Stimulated activated CD8-positive, alpha-beta memory T cell treated with anti-CD3 and anti-CD28 coated beads, Interleukin-15, amount 100 ng/mL, for 1 hour (primary cell): ENCODE results near the gene PAX3.
"Not testable (repeated sequence)": the region's sequence is repeated elsewhere in the genome, so short reads cannot be mapped to it uniquely, and the experiment has no call there.

Experiments used
- DNase-seq: peaks from one replicate; pipeline ENCODE4 v3.0.0-alpha.2; 2020; ENCODE audit warnings: low read depth

Gene PAX3

GRCh38 chr2:222214885-222215284 is 83.9 kb downstream of the PAX3 start:
- no peak for DNase-seq

- no peak for DNase-seq
Measured at GRCh38 chr2:222213049-222213448, 85.7 kb downstream of the PAX3 start.

GRCh38 chr2:222212571-222212970 is 86.2 kb downstream of the PAX3 start:
- DNase-seq, result no peak

GRCh38 chr2:222208010-222208690 is 90.6 kb downstream of the PAX3 start:
- no peak for DNase-seq

GRCh38 chr2:222205136-222205535 is 93.7 kb downstream of the PAX3 start:
- DNase-seq, result no peak

- DNase-seq, result no peak
Measured at GRCh38 chr2:222203041-222203440, 95.8 kb downstream of the PAX3 start.

- no peak for DNase-seq
Measured at GRCh38 chr2:222196159-222196558, 102.6 kb downstream of the PAX3 start.

- no peak for DNase-seq
Measured at GRCh38 chr2:222194669-222195068, 104.1 kb downstream of the PAX3 start.

GRCh38 chr2:222193328-222193983 is 105.3 kb downstream of the PAX3 start:
- DNase-seq, result no peak

- DNase-seq, result no peak
Measured at GRCh38 chr2:222180619-222181018, 118.2 kb downstream of the PAX3 start.

GRCh38 chr2:222179592-222179991 is 119.2 kb downstream of the PAX3 start:
- DNase-seq, result no peak

GRCh38 chr2:222178450-222178849 is 120.3 kb downstream of the PAX3 start:
- DNase-seq, result no peak

GRCh38 chr2:222176890-222177289 is 121.9 kb downstream of the PAX3 start:
- no peak for DNase-seq

- DNase-seq, result no peak
Measured at GRCh38 chr2:222174450-222174849, 124.3 kb downstream of the PAX3 start.

GRCh38 chr2:222169346-222169745 is 129.5 kb downstream of the PAX3 start:
- DNase-seq, result no peak

GRCh38 chr2:222167762-222168161 is 131.0 kb downstream of the PAX3 start:
- no peak for DNase-seq

- DNase-seq, result no peak
Measured at GRCh38 chr2:222160944-222161343, 137.9 kb downstream of the PAX3 start.

- no peak for DNase-seq
Measured at GRCh38 chr2:222160125-222160524, 138.7 kb downstream of the PAX3 start.

- no peak for DNase-seq
Measured at GRCh38 chr2:222159221-222159620, 139.6 kb downstream of the PAX3 start.

GRCh38 chr2:222155003-222155664 is 143.7 kb downstream of the PAX3 start:
- not testable (repeated sequence) for DNase-seq
